Measurements from ENCODE around the gene TMOD1.
"Not testable (repeated sequence)": the region's sequence is repeated elsewhere in the genome, so short reads cannot be mapped to it uniquely, and the experiment has no call there.

GRCh38 chr9:97574921-97575672 is 73.6 kb downstream of the TMOD1 start:
- not testable (repeated sequence) for TF ChIP-seq CTCF, POLR2AphosphoS5, POLR2A (IDR thresholded peaks at IDR 0.05)
